GM18526 (cell line): ENCODE results near the gene COL9A3.

ENCODE experiments used
- POLR2A ChIP-seq: IDR thresholded peaks from 3 replicates; pipeline ENCODE4 v1.6.1; 2011; ENCODE audit not compliant: insufficient read length; ENCODE audit errors: extremely low read depth

The COL9A3 gene

DNA sequence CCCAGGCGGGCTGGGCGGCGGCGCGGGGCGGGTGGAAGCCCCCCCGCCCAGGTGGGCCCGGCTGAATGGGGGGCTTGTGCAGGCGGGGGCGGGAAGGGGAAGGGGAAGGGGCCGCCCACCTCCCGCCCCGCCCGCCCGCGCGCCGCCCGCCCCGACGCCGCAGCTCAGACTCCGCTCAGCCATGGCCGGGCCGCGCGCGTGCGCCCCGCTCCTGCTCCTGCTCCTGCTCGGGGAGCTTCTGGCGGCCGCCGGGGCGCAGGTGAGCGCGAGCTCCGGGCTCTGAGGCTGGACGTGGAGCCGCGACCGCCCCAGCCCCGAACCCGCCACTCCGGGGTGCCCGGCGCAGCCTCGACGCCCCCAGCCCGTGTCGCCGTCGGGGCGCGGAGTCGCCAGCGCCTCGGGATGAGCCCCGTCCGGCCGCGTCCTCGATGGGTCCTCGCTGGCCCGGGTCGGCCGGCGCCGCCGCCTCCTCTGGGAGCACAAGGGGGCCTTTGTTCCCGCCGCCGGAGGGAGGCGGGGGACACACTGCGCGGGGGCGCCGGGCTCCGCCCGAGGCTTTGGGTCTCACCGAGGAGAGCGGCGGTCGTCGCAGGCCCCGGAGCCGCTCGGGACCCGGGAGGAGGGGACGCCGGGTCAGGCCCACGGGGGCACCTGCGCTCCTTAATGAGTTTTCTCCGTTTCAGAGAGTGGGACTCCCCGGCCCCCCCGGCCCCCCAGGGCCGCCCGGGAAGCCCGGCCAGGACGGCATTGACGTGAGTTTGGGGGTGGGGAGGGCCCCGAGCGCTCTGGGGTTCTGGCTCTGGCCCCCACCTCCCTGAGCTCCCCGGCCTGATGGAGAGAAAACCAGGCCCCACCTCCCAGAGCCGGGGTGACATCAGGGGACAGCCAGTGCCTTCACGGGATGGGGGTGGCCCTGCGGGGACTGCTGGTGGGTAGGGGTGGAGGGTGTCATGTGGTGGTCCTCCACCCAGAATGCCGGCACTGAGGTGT lies at the start of gene COL9A3:
TSS of gene COL9A3 (plus strand) at position 167 of the 990 bp plus-strand sequence. CDS start at position 182, 15 bp downstream.
- no peak for TF ChIP-seq POLR2A

GRCh38 chr20:62768234-62768546 lies 48.7 kb upstream of the COL9A3 start:
- TF ChIP-seq POLR2A: no peak

- TF ChIP-seq POLR2A: no peak
These were observed 48.1 kb upstream of the COL9A3 start for GRCh38 chr20:62768551-62769287.

DNA sequence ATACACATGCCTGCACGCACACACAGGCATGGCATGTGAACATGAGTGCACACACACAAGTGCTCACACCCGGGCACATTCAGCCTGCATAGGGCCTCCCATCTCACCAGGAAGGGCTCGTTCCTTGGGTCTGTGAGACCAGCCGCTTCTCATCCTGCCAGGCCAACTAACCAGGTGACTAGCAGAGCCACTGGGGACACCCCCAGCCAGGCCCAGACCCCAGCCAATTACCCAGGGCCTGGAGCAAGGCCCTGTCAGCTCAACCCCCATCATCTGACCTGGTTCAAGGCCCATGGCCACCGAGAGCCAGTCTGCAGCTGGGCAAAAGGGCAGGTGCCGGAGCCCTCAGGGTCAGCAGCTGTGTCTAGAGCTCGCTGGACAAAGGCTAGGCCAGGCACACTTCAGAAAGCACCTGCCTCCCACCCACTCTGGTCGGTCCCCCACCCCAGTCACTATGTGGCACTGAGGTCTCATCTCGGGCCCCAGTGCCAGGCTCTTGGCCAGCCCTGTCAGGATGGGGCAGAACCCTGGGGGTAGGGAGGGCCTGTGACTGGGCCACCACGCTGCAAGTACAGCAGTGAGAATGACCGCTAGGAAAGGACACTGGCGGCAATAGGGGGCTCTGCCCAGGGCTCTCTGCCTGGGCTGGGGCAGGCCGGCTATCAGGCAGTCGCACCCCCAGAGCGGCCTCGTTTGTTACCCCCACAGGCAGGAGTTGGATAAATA lies 47.3 kb upstream of the COL9A3 start:
- TF ChIP-seq POLR2A: no peak

DNA sequence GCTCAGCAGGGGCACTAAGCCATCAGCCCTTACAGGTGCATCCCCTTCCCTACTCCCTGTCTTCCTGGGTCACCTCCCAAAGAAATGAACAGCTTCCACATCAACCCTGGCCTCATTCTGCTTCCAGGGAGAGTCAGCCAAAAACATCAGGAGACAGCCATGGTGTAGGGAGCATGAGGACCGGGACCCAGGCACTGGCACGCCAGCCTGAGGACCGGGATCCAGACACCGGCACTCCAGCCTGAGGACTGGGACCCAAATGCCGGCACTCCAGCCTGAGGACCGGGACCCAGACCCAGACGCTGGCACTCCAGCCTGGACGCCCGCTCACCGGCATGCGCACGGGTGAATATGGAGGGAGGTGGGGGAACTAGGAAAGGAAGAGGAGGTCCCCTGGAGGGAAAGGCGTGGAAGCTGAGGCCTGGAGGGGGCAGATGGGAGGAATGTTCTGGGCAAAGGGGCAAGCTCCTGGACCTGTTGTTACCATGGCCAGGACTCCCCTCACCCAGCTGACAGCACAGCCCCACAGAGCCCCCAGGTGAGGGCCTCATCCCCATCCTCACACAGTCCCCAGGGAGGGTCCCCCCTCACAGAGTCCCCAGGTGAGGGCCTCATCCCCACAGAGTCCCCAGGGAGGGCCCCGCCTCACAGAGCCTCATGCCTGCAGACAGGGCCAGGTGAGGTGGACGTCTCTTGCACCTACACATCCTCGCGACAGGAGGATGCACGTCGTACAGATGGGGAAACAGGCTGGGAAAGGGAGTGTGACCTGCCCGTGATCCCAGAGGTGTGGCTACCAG lies 46.5 kb upstream of the COL9A3 start:
- no peak for TF ChIP-seq POLR2A

GRCh38 chr20:62770916-62771315 lies 45.9 kb upstream of the COL9A3 start:
- TF ChIP-seq POLR2A: no peak

- TF ChIP-seq POLR2A: no peak
These were observed 45.3 kb upstream of the COL9A3 start for GRCh38 chr20:62771396-62772102.

DNA sequence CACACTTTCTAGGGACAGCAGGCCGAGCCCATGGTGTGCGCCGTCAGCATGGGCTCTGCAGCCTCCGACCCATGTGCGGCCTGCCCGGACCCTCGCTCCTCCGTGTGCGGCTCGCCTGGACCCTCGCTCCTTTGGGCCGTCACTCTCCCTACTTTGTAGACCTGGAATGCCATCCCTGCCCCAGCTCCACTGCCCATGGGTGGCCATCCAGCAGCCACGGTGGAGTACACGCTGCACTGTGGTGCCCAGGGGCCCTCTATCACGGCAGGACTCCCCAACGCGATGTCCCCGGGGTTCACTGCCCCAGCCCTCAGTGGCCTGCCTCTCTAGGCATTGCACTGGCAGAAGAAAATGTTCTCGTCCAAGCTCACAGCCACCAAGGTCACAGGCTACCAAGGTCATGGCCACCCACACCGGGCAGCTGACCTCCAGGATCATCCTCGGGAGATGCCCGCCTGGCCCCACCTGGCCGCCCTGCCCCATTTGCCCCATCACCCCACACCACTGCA lies 44.7 kb upstream of the COL9A3 start:
- no peak for TF ChIP-seq POLR2A

DNA sequence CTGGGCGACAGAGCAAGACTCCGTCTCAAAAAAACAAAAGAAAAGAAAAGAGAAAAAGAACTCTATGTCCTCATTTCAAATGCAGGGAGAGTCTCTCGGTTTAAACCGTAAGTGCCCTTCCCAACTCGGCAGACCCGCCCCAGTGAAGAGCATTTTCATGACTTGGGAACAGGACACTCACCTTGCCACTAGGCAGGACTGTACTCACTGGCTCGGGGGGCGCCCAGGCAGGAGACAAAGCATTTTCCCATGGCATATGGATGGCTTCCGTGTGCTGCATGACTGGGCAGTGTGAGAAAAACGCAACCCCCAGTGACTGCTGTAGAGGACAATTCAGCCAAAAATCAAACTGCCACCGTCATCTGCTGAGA lies 44.2 kb upstream of the COL9A3 start:
- TF ChIP-seq POLR2A: no peak

GRCh38 chr20:62772990-62773844 lies 43.6 kb upstream of the COL9A3 start:
- TF ChIP-seq POLR2A: no peak

- no peak for TF ChIP-seq POLR2A
These were observed 42.8 kb upstream of the COL9A3 start for GRCh38 chr20:62773845-62774714.

- TF ChIP-seq POLR2A: no peak
These were observed 42.1 kb upstream of the COL9A3 start for GRCh38 chr20:62774762-62775161.

DNA sequence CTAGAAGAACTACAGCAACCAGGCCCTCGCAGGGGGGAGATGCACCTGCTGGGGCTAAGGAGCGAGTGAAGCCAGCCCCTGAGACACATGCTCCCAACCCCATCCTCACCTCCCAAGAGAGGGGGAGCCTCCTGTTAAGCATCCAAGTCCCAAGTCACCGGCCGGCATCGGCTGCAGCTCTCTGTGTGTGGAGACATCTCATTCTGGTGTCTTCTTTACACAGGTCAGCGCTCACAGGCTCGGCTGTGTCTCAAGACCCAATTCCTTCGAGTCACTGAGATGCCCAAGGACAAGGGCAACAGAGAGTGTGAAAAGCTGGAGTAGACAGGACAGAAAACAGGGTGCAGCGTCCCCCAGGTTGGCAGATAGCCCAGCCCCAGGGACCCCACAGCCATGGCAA lies 41.6 kb upstream of the COL9A3 start:
- TF ChIP-seq POLR2A: no peak
